ENCODE measurements around the gene KLF3.

Gene KLF3

DNA sequence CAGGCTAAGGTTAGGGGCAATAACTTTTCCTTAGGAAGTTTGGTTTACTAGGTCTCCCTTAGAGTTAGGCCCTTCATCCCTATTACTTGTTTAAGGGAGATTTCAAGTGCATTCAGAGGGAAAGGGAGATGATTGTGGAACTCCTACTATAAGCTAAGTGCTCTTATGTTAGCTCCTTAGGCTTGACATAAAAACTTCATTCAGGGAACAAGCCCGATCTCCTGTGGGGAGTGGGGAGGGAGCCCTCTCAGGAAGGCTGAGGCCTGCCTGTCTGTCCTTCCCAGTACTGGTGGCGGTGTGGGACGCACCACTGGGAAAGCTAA is 8.0 kb downstream of the KLF3 start:
- POLR2A ChIA-PET, result interaction anchor here (0.7 kb wide), 1 partner anchor 9 kb away, joined by 3 read pairs; no protein-coding TSS in a partner anchor
- TF ChIP-seq HDGF (IDR thresholded peaks at IDR 0.05; ENCODE audit: borderline replicate concordance), result no peak
- no peak for TF ChIP-seq SUZ12 (IDR thresholded peaks at IDR 0.05)
- TF ChIP-seq ARNT (IDR thresholded peaks at IDR 0.05), result no peak
- no peak for TF ChIP-seq BHLHE40 (IDR thresholded peaks at IDR 0.05; ENCODE audit: borderline replicate concordance)
- no peak for TF ChIP-seq FOXK2 (IDR thresholded peaks at IDR 0.05)
- TF ChIP-seq ELF4 (IDR thresholded peaks at IDR 0.05), result no peak
- TF ChIP-seq LEF1 (IDR thresholded peaks at IDR 0.05; ENCODE audit: borderline replicate concordance), result no peak
- no peak for TF ChIP-seq FOXA1 (IDR thresholded peaks at IDR 0.05)
- no peak for TF ChIP-seq L3MBTL2 (conservative IDR thresholded peaks at IDR 0.05)
- TF ChIP-seq, protein P1, sequence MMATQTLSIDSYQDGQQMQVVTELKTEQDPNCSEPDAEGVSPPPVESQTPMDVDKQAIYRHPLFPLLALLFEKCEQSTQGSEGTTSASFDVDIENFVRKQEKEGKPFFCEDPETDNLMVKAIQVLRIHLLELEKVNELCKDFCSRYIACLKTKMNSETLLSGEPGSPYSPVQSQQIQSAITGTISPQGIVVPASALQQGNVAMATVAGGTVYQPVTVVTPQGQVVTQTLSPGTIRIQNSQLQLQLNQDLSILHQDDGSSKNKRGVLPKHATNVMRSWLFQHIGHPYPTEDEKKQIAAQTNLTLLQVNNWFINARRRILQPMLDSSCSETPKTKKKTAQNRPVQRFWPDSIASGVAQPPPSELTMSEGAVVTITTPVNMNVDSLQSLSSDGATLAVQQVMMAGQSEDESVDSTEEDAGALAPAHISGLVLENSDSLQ (IDR thresholded peaks at IDR 0.05), result no peak
- TF ChIP-seq FOXM1 (IDR thresholded peaks at IDR 0.05; ENCODE audit: borderline replicate concordance), result no peak
- TF ChIP-seq ZNF384 (IDR thresholded peaks at IDR 0.05), result no peak
- no peak for TF ChIP-seq CTBP1 (IDR thresholded peaks at IDR 0.05; ENCODE audit: borderline replicate concordance)
- TF ChIP-seq NFRKB (IDR thresholded peaks at IDR 0.05), result no peak
- no peak for TF ChIP-seq SP1 (IDR thresholded peaks at IDR 0.05)
- no peak for TF ChIP-seq TARDBP (IDR thresholded peaks at IDR 0.05)
- CTCF ChIA-PET, result interaction anchor here (1.3 kb wide), 1 partner anchor 492 kb away, joined by 4 read pairs; no protein-coding TSS in a partner anchor
- DNase-seq (ENCODE audit: extremely low spot score), result no peak

DNA sequence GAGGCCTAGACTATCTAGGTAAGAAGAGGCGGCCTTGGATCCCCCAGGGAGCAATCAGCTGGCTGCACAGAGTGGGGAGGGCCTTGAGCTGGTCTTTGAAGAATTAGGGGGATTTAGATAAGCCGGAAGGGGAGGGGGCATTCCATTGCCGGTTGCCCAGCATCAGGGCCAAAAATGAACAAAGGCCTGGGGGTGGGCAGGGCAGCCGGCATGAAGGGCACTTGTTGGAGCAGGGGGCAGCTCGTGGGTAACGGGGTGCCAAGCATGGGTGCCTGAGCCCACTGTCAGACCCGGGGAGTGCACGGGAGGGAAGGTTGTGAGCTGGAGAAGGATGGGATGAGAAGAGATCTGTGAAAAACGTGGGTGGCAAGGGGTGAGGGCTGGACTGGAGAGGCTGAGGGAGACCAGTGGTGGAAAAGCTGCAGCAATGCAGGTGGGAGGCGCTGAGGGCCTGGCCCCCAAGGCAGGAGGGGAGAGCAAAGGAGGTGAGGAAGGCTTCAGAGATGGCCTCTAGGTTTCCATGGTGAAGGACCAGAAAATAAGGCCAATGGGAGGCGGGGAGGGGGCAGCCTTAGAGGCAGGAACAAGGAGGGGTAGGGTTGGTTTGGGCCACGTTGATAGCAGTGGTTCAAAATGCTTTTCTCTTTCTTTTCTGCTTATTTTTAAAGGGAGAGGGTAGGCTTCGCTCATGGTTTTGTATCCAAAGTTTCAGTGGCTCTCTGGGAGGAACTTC is 8.6 kb downstream of the KLF3 start:
- TF ChIP-seq HDGF (IDR thresholded peaks at IDR 0.05; ENCODE audit: borderline replicate concordance) (no peak), FOXA1 (IDR thresholded peaks at IDR 0.05) (no peak), ARNT (IDR thresholded peaks at IDR 0.05) (no peak), CTBP1 (IDR thresholded peaks at IDR 0.05; ENCODE audit: borderline replicate concordance) (no peak), SUZ12 (IDR thresholded peaks at IDR 0.05) (no peak), ZNF384 (IDR thresholded peaks at IDR 0.05) (no peak), TARDBP (IDR thresholded peaks at IDR 0.05) (no peak), LEF1 (IDR thresholded peaks at IDR 0.05; ENCODE audit: borderline replicate concordance) (no peak), FOXK2 (IDR thresholded peaks at IDR 0.05) (no peak), L3MBTL2 (conservative IDR thresholded peaks at IDR 0.05) (no peak), ELF4 (IDR thresholded peaks at IDR 0.05) (no peak), BHLHE40 (IDR thresholded peaks at IDR 0.05; ENCODE audit: borderline replicate concordance) (no peak), FOXM1 (IDR thresholded peaks at IDR 0.05; ENCODE audit: borderline replicate concordance) (no peak), SP1 (IDR thresholded peaks at IDR 0.05) (no peak), NFRKB (IDR thresholded peaks at IDR 0.05) (no peak)
- TF ChIP-seq, protein P1 (IDR thresholded peaks at IDR 0.05), result no peak
- ChIA-PET CTCF (interaction anchor here (0.6 to 1.3 kb wide), 2 partner anchors 170 to 493 kb away, joined by 3 to 4 read pairs; no protein-coding TSS in a partner anchor), POLR2A (interaction anchor here (0.7 kb wide), 1 partner anchor 9 kb away, joined by 3 read pairs; no protein-coding TSS in a partner anchor)
- no peak for DNase-seq (ENCODE audit: extremely low spot score)

DNA sequence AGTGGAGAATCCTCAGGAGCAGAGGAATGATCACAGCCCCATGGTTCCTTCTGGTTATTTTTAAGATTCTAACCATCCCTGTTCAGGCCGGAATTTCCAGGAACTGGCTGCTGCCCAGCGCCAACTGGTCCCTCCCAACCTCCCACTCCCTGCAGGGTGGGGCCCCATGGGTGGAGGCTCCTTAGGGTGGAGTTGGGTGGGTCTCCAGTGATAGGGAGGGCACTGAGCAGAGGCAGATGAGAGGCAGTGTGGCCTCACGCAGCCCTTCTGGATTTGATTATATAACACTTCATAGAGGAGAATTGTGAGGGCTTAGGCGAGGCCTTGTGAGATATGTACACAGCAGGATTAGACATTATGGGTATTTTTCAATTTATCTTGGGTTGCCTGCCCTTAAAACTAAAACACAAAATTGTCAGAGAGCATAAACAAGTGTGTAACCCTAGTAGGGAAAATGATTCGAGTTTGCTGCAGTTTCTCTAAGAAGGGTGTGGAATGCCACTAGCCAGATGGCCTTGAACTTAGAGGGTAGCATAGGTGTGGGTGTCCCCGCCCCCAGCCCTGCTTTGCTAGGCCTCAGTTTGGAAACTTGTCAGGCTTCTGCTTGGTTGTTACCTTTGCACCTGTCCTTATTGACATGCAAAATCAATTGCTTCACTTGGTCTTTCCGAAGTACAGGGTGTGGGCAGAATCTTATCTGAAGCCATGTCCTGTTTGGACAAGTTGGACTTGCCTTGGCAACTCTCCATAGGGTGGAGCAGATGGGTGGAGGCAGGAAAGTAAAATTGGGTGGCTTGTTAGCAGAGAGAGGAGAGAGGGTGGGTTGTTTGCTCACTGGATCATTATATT is 9.4 kb downstream of the KLF3 start:
- ChIA-PET POLR2A (no interaction called here), CTCF (interaction anchor here (0.6 to 2.3 kb wide), 3 partner anchors 170 to 494 kb away, joined by 3 to 12 read pairs (median 4); no protein-coding TSS in a partner anchor)
- TF ChIP-seq SP1 (IDR thresholded peaks at IDR 0.05) (no peak), HDGF (IDR thresholded peaks at IDR 0.05; ENCODE audit: borderline replicate concordance) (no peak), FOXM1 (IDR thresholded peaks at IDR 0.05; ENCODE audit: borderline replicate concordance) (no peak), NFRKB (IDR thresholded peaks at IDR 0.05) (no peak), ARNT (IDR thresholded peaks at IDR 0.05) (no peak), BHLHE40 (IDR thresholded peaks at IDR 0.05; ENCODE audit: borderline replicate concordance) (no peak), L3MBTL2 (conservative IDR thresholded peaks at IDR 0.05) (no peak), ELF4 (IDR thresholded peaks at IDR 0.05) (no peak), TARDBP (IDR thresholded peaks at IDR 0.05) (no peak), SUZ12 (IDR thresholded peaks at IDR 0.05) (no peak), ZNF384 (IDR thresholded peaks at IDR 0.05) (no peak), FOXA1 (IDR thresholded peaks at IDR 0.05) (no peak), FOXK2 (IDR thresholded peaks at IDR 0.05) (no peak), LEF1 (IDR thresholded peaks at IDR 0.05; ENCODE audit: borderline replicate concordance) (no peak), CTBP1 (IDR thresholded peaks at IDR 0.05; ENCODE audit: borderline replicate concordance) (no peak)
- TF ChIP-seq, protein P1 (IDR thresholded peaks at IDR 0.05), result no peak
- DNase-seq (ENCODE audit: extremely low spot score), result no peak

DNA sequence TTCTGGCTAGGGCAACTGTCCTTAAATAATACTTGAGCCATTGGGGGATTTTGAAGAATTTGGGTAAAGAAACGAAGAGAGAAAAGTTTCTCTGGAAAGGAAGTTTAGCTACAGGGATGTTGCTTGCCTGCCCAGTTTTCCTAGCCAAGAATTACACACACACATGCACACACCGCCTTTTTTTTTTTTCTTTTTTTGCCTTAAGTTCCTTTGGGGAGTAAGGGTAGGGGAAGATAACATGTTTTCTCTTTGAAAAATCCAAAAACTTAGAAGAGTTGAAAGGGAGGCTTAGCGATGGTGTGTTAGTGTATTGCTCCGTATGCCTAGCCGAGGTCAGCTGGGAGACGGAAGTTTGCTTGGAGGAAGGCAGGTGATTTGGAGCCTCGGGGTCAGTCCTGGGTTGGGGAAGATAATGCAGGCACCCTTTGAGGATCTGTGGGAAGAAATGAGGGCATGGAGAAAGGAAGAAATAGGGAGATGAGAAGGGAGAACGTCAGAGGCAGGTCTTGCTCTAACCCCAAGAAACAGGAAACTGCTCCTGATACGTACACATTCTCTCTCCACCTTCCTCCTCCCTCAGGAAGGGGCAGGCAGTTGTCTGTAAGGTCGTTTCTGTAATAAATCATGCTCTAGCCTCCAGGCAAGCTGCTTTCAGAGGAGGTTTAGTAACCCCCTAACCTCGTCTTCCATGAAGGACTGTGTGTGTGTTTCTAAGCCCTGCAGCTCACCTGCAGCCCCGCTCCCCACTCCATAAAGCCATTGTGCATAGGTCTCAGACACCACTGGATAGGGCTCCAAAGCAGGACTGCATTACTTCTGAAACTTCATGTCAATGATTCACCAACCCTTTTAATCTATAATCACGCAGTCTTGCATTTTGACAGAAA is 10.5 kb downstream of the KLF3 start:
- no peak for DNase-seq (ENCODE audit: extremely low spot score)
- CTCF ChIA-PET, result interaction anchor here (0.7 to 3.5 kb wide), 10 partner anchors 8 to 506 kb away, joined by 3 to 13 read pairs (median 3); no protein-coding TSS in a partner anchor
- POLR2A ChIA-PET, result interaction anchor here (1.1 kb wide), 1 partner anchor 356 kb away, joined by 5 read pairs; no protein-coding TSS in a partner anchor
- TF ChIP-seq, protein P1 (IDR thresholded peaks at IDR 0.05), result peak; percentile 73
- TF ChIP-seq LEF1 (IDR thresholded peaks at IDR 0.05; ENCODE audit: borderline replicate concordance), result no peak

All from HEK293T (cell line).